K562 (cell line): Measurements from ENCODE around the gene C12orf75.

Source experiments
- CAMTA2 ChIP-seq: fragments of 250-450 bp; sonication (Bioruptor Pico); conservative IDR thresholded peaks from 2 replicates; pipeline ENCODE4 v1.5.1; 2022
- CBX1 ChIP-seq: sonication (generic); IDR thresholded peaks from 2 replicates; pipeline ENCODE4 v1.6.1; 2016; ENCODE audit warnings: antibody characterized with exemption, low read depth, mild to moderate bottlenecking
- CTCF ChIP-seq, 3 experiments: IDR thresholded peaks in 2 of 3; conservative IDR thresholded peaks in 1 of 3; 2 replicates each; pipeline ENCODE4 v1.5.1; 2011 to 2012; ENCODE audit warnings: low read length in 3 of 3, mild to moderate bottlenecking in 3 of 3, control low read depth in 2 of 3, improper control_type of control experiment in 1 of 3, inconsistent platforms in 1 of 3, low read depth in 1 of 3, mixed read lengths in 1 of 3, moderate library complexity in 1 of 3; ENCODE audit not compliant: insufficient read depth in 2 of 3
- DACH1 ChIP-seq: fragments of 450-650 bp; IDR thresholded peaks from 2 replicates; pipeline ENCODE4 v1.6.1; 2018; ENCODE audit not compliant: partially characterized antibody
- DPF2 ChIP-seq: fragments of 450-650 bp; IDR thresholded peaks from 2 replicates; pipeline ENCODE4 v1.6.1; 2016
- EZH2 ChIP-seq: IDR thresholded peaks from 2 replicates; pipeline ENCODE4 v1.6.1; 2012; ENCODE audit warnings: low read depth, mild to moderate bottlenecking, inconsistent platforms, low read length, borderline replicate concordance
- FOXA1 ChIP-seq: fragments of 450-650 bp; IDR thresholded peaks from 2 replicates; pipeline ENCODE4 v1.6.1; 2016; ENCODE audit warnings: mild to moderate bottlenecking, borderline replicate concordance
- FOXK2 ChIP-seq, 2 experiments: fragments of 450-650 bp; IDR thresholded peaks in 1 of 2; conservative IDR thresholded peaks in 1 of 2; 2 replicates each; pipeline ENCODE4 v1.6.1; 2016; ENCODE audit warnings: low read depth in 2 of 2, mild to moderate bottlenecking in 1 of 2
- HNRNPUL1 ChIP-seq: fragments of 200-400 bp; formaldehyde crosslinking; IDR thresholded peaks from 2 replicates; pipeline ENCODE4 v1.6.1; 2017; ENCODE audit warnings: low read length
- MAFK ChIP-seq: IDR thresholded peaks from 2 replicates; pipeline ENCODE4 v1.6.1; 2011; ENCODE audit warnings: low read length, improper control_type of control experiment
- MYC ChIP-seq, 2 experiments: fragments of 250-450 bp in 1 of 2; sonication (Bioruptor Pico) in 1 of 2; IDR thresholded peaks; 2 replicates each; pipeline versions ENCODE4 v1.5.1 to v1.6.1; 2012 to 2021; ENCODE audit warnings: low read depth in 2 of 2, borderline replicate concordance in 1 of 2, improper control_type of control experiment in 1 of 2, low read length in 1 of 2, mild to moderate bottlenecking in 1 of 2, moderate library complexity in 1 of 2
- SRSF9 ChIP-seq: fragments of 200-400 bp; formaldehyde crosslinking; IDR thresholded peaks from 2 replicates; pipeline ENCODE4 v1.6.1; 2017; ENCODE audit warnings: low read depth, low read length, borderline replicate concordance
- TRIM25 ChIP-seq: fragments of 450-650 bp; IDR thresholded peaks from 2 replicates; pipeline ENCODE4 v1.7.0; 2016; ENCODE audit warnings: borderline replicate concordance

- TF ChIP-seq MAFK (no peak), SRSF9 (no peak), FOXA1 (no peak), HNRNPUL1 (no peak), CTCF (IDR thresholded peaks at IDR 0.05 in 2 of 3, conservative IDR thresholded peaks at IDR 0.05 in 1 of 3; ENCODE audit: insufficient read depth in 2 of 3, low read depth in 1 of 3, low read length in 3 of 3) (no peak), CAMTA2 (CRISPR knock-in tag) (no peak), DPF2 (no peak), CBX1 (no peak), EZH2 (no peak), TRIM25 (no peak), FOXK2 (conservative IDR thresholded peaks at IDR 0.05 in 1 of 2, IDR thresholded peaks at IDR 0.05 in 1 of 2; ENCODE audit: low read depth in 2 of 2) (no peak), DACH1 (no peak), MYC (IDR thresholded peaks at IDR 0.05; ENCODE audit: low read depth, low read length) (no peak), MYC (CRISPR knock-in tag; IDR thresholded peaks at IDR 0.05; ENCODE audit: borderline replicate concordance, low read depth) (no peak)
Observed at GRCh38 chr12:105318651-105319483, 11.6 kb upstream of the C12orf75 start.
